Kidney (tissue), 14 donors: ENCODE results near the gene EMC9. TPM values are rescaled to one million over a fixed set of nuclear protein-coding genes. Genes with fewer than 3 reads are reported as not detected.

Source experiments
- DNase-seq, 5 donors: peaks; one replicate each; pipeline ENCODE4 v3.0.0-alpha.2; 2013 to 2020
- FAIRE-seq: peaks from 2 replicates; lab custom pipeline; 2012; peaks lifted over from hg19 to GRCh38; lab: Jason Lieb, UNC
- H3K27ac ChIP-seq, 2 donors: one replicate each; pipeline ENCODE4 v1.7.0; 2013; ENCODE audit warnings: low read depth in 2 of 2, low read length in 2 of 2, inconsistent platforms in 1 of 2
- H3K27me3 ChIP-seq: one replicate; pipeline ENCODE4 v1.7.1; 2013; ENCODE audit warnings: low read length, inconsistent platforms; ENCODE audit not compliant: control insufficient read depth, insufficient read depth
- H3K36me3 ChIP-seq, 3 donors: one replicate each; pipeline versions ENCODE4 v1.7.0 to v1.7.1; 2013; ENCODE audit warnings: low read length in 3 of 3, control low read depth in 1 of 3, inconsistent platforms in 1 of 3; ENCODE audit not compliant: insufficient read depth in 3 of 3, control insufficient read depth in 2 of 3
- H3K4me1 ChIP-seq, 3 donors: one replicate each; pipeline versions ENCODE4 v1.7.0 to v1.7.1; 2013; ENCODE audit warnings: low read length in 3 of 3, inconsistent platforms in 1 of 3, low read depth in 1 of 3; ENCODE audit not compliant: control insufficient read depth in 2 of 3, insufficient read depth in 2 of 3
- H3K4me3 ChIP-seq, 3 donors: one replicate each; pipeline versions ENCODE4 v1.7.0 to v1.8.1; 2013; ENCODE audit warnings: low read length in 3 of 3, control low read depth in 1 of 3, inconsistent platforms in 1 of 3
- H3K9ac ChIP-seq, 3 donors: one replicate each; pipeline versions ENCODE4 v1.7.0 to v1.7.1; 2013; ENCODE audit warnings: low read length in 3 of 3, control low read depth in 1 of 3, inconsistent platforms in 1 of 3
- H3K9me3 ChIP-seq, 3 donors: one replicate each; pipeline versions ENCODE4 v1.7.0 to v1.7.1; 2013; ENCODE audit warnings: low read length in 3 of 3, control low read depth in 1 of 3, inconsistent platforms in 1 of 3; ENCODE audit not compliant: control insufficient read depth in 2 of 3, insufficient read depth in 1 of 3
- CTCF ChIP-seq: IDR thresholded peaks from 3 replicates; pipeline ENCODE4 v1.5.1; 2012; ENCODE audit warnings: mild to moderate bottlenecking, moderate library complexity, borderline replicate concordance; ENCODE audit not compliant: insufficient read depth; ENCODE audit errors: extremely low read depth
- intact Hi-C: fragments of 100-400 bp; cut with DNase I; formaldehyde crosslinking; loops from one replicate; pipeline ENCODE4 v1.11.1; 2022
- polyA plus RNA-seq: library from polyadenylated mRNA; stranded (reverse); fragments of 350-450 nt; fragmentation: Illumina TruSeq; extraction: RNeasy Lipid Tissue Mini Kit (QIAGEN cat#74804); gene quantifications from one replicate; pipeline ENCODE4 v1.2.3, GENCODE V29; 2014; ENCODE audit warnings: low read depth, low replicate concordance; ENCODE audit not compliant: insufficient read depth
- total RNA-seq: library from RNA; stranded (reverse); fragmentation: NEBNext Ultra II Directional; extraction: Animal tissue kit (Norgen Biotek cat#: 25700); gene quantifications from one replicate; pipeline ENCODE4 v1.2.1, GENCODE V29; 2021
- donor health status: control.
- donor health status: control.
- donor health status: control.
- donor health status: control.
- donor health status: control.
- donor health status: DM: yes; HTN: yes; CAD: no.
- donor health status: Normal renal cell carcinoma (clear cell type).

EMC9 gene
- total and polyA plus RNA-seq, 2 donors from 2014 or later, result 22.1 to 62.5 TPM

GRCh38 chr14:24137529-24138395 lies 3.6 kb downstream of the EMC9 start:
- intact Hi-C loops, result no loop called here
- Histone ChIP-seq H3K4me3 (no peak overlapping the region), H3K27ac (no peak overlapping the region), H3K9ac (no peak overlapping the region), H3K27me3 (no peaks in the 10 kb centered on the region), H3K4me1 (peaks cover 0 to 38% (median 15%) of the 10 kb centered on the region in 3 donors), H3K36me3 (peaks cover 0 to 23% (median 14%) of the 10 kb centered on the region in 3 donors), H3K9me3 (no peaks in the 10 kb centered on the region)
- DNase-seq (no peak), FAIRE-seq (no peak)
- no peak for TF ChIP-seq CTCF

- DNase-seq, result no peak
- H3K27ac ChIP-seq, result peak overlapping the region; percentile 40 to 92
- no peak for FAIRE-seq
- no peaks in the 10 kb centered on the region for H3K9me3 ChIP-seq
- peak overlapping the region in 2 of 3 donors; percentile 54 to 77 for H3K9ac ChIP-seq
- intact Hi-C loops, result no loop called here
- H3K4me3 ChIP-seq, result peak overlapping the region; percentile 50 to 84 (median 62)
- peaks cover 0 to 23% (median 14%) of the 10 kb centered on the region in 3 donors for H3K36me3 ChIP-seq
- TF ChIP-seq CTCF, result no peak
- peaks cover 0 to 42% (median 15%) of the 10 kb centered on the region in 3 donors for H3K4me1 ChIP-seq
- H3K27me3 ChIP-seq, result no peaks in the 10 kb centered on the region
Observed at GRCh38 chr14:24136684-24137528, 4.5 kb downstream of the EMC9 start.

DNA sequence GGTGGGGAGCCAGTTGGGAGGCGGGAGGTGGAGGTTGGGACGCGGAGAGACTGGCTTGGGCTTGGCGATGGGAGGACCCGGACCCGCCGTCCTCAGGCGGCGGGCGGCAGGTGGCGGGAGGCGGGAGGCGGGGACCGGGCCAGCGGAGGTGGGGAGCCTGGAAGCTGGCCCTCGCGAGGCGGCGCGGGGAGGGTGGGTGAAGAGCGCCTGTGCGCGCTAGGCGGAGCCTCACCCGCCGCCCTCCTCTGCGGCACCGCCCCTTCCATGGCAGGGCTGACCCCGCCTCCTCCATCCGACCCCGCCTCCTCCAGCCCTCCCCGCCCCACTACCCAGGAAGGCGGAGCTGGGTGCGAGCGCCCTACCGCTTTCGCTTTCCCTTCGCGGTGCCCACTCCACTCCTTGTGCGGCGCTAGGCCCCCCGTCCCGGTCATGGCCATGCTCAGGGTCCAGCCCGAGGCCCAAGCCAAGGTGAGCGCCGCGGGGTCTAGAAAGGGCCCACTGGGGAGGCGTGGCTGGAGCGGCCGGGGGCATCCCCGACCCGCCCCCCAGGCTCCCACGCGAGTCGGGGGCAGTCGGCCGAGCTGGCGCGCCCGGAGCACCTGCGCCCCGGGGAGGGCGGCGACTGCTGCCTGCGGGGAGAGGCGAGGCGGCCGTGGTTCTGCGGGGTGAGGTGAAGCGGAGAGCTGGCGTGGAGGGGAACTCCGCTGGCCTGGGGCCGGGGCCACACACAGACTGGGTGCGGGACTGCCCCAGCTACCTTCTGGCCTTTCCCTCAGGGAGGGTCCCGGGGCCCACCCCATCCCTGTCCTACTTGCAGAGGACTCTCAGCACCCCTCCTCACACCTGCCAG lies 5.3 kb downstream of the EMC9 start, which contains the start of gene PSME1:
Gene PSME1 (plus strand): TSS at position 361 of the 850 bp plus-strand sequence. CDS start 69 bp downstream, at position 430.
- no peak for FAIRE-seq

More for the DNA sequence above, 5.3 kb downstream of the EMC9 start, which contains the start of gene PSME1:
- Histone ChIP-seq H3K27ac (peak within 1 kb of the TSS; percentile 92), H3K4me3 (peak within 1 kb of the TSS; percentile 62 to 84 (median 67)), H3K27me3 (no peaks in the 10 kb centered on the region), H3K4me1 (peaks cover 0 to 44% (median 16%) of the 10 kb centered on the region in 3 donors), H3K36me3 (peaks cover 0 to 23% (median 14%) of the 10 kb centered on the region in 3 donors), H3K9me3 (no peaks in the 10 kb centered on the region), H3K9ac (peak within 1 kb of the TSS; percentile 40 to 77 (median 72))
- intact Hi-C loops, result no loop called here
- peak; percentile 94 to 98 (median 96) for DNase-seq
- TF ChIP-seq CTCF, result no peak
